CD4-positive, CD25-positive, alpha-beta regulatory T cell (primary cell): ENCODE results near the gene SPRYD7. TPM values are rescaled to one million over a fixed set of nuclear protein-coding genes. Genes with fewer than 3 reads are reported as not detected.
"Not testable (repeated sequence)": the region's sequence is repeated elsewhere in the genome, so short reads cannot be mapped to it uniquely, and the experiment has no call there.

Source experiments
- ATAC-seq, 2 donors: fragments of 150-1000 bp; cut with Tn5 transposase; one replicate each; pipeline ENCODE4 v1.10.0; 2021; ENCODE audit warnings: low read depth in 2 of 2, moderate number of reproducible peaks in 2 of 2, moderate library complexity in 1 of 2
- DNase-seq, 3 donors: peaks; one replicate each; pipeline versions ENCODE4 v3.0.0 to v3.0.0-alpha.2; 2012 to 2022; ENCODE audit warnings: mixed read lengths in 1 of 3
- H3K27ac ChIP-seq: one replicate; pipeline ENCODE4 v1.7.0; 2013; ENCODE audit warnings: mild to moderate bottlenecking, low read length; ENCODE audit not compliant: insufficient read depth, poor library complexity, severe bottlenecking
- H3K27me3 ChIP-seq: one replicate; pipeline ENCODE4 v1.7.0; 2013; ENCODE audit warnings: low read length; ENCODE audit not compliant: control insufficient read depth, insufficient read depth
- H3K36me3 ChIP-seq: one replicate; pipeline ENCODE4 v1.7.0; 2013; ENCODE audit warnings: mild to moderate bottlenecking, low read length, moderate library complexity; ENCODE audit not compliant: control insufficient read depth, insufficient read depth
- H3K4me1 ChIP-seq: 2 replicates; pipeline ENCODE4 v1.7.0; 2013; ENCODE audit warnings: mild to moderate bottlenecking, low read length; ENCODE audit not compliant: insufficient read depth, control insufficient read depth, poor library complexity, severe bottlenecking
- H3K4me3 ChIP-seq: one replicate; pipeline ENCODE4 v1.7.0; 2013; ENCODE audit warnings: low read depth, mild to moderate bottlenecking, low read length, moderate library complexity
- H3K9me3 ChIP-seq, 2 experiments: 1 replicate in 1 of 2; 2 replicates in 1 of 2; pipeline ENCODE4 v1.7.0; 2013; ENCODE audit warnings: low read length in 2 of 2, mild to moderate bottlenecking in 1 of 2, moderate library complexity in 1 of 2; ENCODE audit not compliant: control insufficient read depth in 2 of 2
- H3K27ac Mint-ChIP-seq, 3 donors: one replicate each; pipeline ENCODE4 v1.8.0; 2020 to 2022; ENCODE audit warnings: mild to moderate bottlenecking in 3 of 3, mixed read lengths in 3 of 3, moderate library complexity in 2 of 3
- H3K27me3 Mint-ChIP-seq: one replicate; pipeline ENCODE4 v1.8.0; 2022; ENCODE audit warnings: mild to moderate bottlenecking, mixed read lengths
- H3K36me3 Mint-ChIP-seq: one replicate; pipeline ENCODE4 v1.8.0; 2020; ENCODE audit warnings: mixed read lengths
- H3K4me1 Mint-ChIP-seq, 4 donors: one replicate each; pipeline ENCODE4 v1.8.0; 2020 to 2022; ENCODE audit warnings: mixed read lengths in 4 of 4, mild to moderate bottlenecking in 1 of 4
- H3K4me3 Mint-ChIP-seq, 4 donors: one replicate each; pipeline ENCODE4 v1.8.0; 2020 to 2022; ENCODE audit warnings: mild to moderate bottlenecking in 4 of 4, mixed read lengths in 4 of 4, moderate library complexity in 3 of 4
- H3K9me3 Mint-ChIP-seq, 7 donors: one replicate each; pipeline ENCODE4 v1.8.0; 2020 to 2022; ENCODE audit warnings: mixed read lengths in 7 of 7, mild to moderate bottlenecking in 3 of 7, moderate library complexity in 2 of 7
- polyA plus RNA-seq, 4 donors: library from polyadenylated mRNA; unstranded; fragments of 300-500 nt; fragmentation: Illumina TruSeq; gene quantifications; one replicate each; pipeline ENCODE4 v1.2.3, GENCODE V29; 2021
- total RNA-seq: library from RNA; stranded (reverse); gene quantifications from one replicate; pipeline ENCODE4 v1.2.3, GENCODE V29; 2022

SPRYD7 gene
- total and polyA plus RNA-seq, 5 donors from 2014 or later, result 1.8 to 3.8 (median 2.8) TPM

- H3K4me1 ChIP-seq, result no peaks in the 10 kb centered on the region
- H3K27ac ChIP-seq, result no peak overlapping the region
- ATAC-seq (no peak), DNase-seq (no peak)
- Mint-ChIP-seq H3K9me3 (peaks cover 0 to 25% (median 7%) of the 10 kb centered on the region in 7 donors), H3K4me3 (no peak overlapping the region), H3K36me3 (peaks cover 14% of the 10 kb centered on the region), H3K27me3 (no peaks in the 10 kb centered on the region), H3K27ac (no peak overlapping the region), H3K4me1 (no peaks in the 10 kb centered on the region)
- peaks cover 0 to 10% of the 10 kb centered on the region in 2 experiments for H3K9me3 ChIP-seq
- peaks cover 4% of the 10 kb centered on the region for H3K36me3 ChIP-seq
- no peaks in the 10 kb centered on the region for H3K27me3 ChIP-seq
- H3K4me3 ChIP-seq, result no peak overlapping the region
Observed at GRCh38 chr13:49967456-49967855, 31.3 kb upstream of the SPRYD7 start.

- no peaks in the 10 kb centered on the region for H3K36me3 ChIP-seq
- H3K27me3 Mint-ChIP-seq, result peaks cover 8% of the 10 kb centered on the region
- no peak overlapping the region for H3K4me3 Mint-ChIP-seq
- DNase-seq, result no peak
- peaks cover 8% of the 10 kb centered on the region for H3K36me3 Mint-ChIP-seq
- H3K9me3 ChIP-seq, result peaks cover 0 to 5% of the 10 kb centered on the region in 2 experiments
- no peaks in the 10 kb centered on the region for H3K27me3 ChIP-seq
- H3K27ac Mint-ChIP-seq, result no peak overlapping the region
- H3K9me3 Mint-ChIP-seq, result peaks cover 0 to 12% (median 4%) of the 10 kb centered on the region in 7 donors
- no peak for ATAC-seq
- H3K4me3 ChIP-seq, result no peak overlapping the region
- H3K4me1 Mint-ChIP-seq, result no peaks in the 10 kb centered on the region
- H3K4me1 ChIP-seq, result no peaks in the 10 kb centered on the region
- no peak overlapping the region for H3K27ac ChIP-seq
Observed at GRCh38 chr13:49958321-49958720, 22.2 kb upstream of the SPRYD7 start.

DNA sequence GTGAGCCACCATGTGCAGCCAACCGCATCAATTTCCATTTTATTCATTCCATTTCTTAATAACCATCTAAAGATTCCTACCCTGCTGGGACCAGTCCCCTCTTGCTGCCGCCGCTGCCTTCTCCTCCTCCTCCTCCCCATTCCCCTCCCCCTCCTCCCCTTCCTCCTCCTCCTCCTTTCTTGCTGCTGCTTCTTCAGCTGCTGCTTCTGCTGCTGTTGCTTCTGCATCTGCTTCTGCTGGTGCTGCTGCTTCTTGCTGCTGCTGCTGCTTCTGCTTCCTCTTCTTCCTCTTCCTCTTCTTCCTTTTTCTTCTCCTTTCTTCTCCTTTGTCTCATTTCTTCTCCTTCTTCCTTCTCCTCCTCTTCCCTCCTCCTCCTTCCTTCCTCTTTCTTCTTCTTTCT lies 20.0 kb upstream of the SPRYD7 start:
- no peaks in the 10 kb centered on the region for H3K36me3 ChIP-seq
- peaks cover 0 to 3% (median 0%) of the 10 kb centered on the region in 7 donors for H3K9me3 Mint-ChIP-seq
- no peak overlapping the region for H3K4me3 Mint-ChIP-seq
- peaks cover 8% of the 10 kb centered on the region for H3K36me3 Mint-ChIP-seq
- no peaks in the 10 kb centered on the region for H3K27me3 ChIP-seq
- ATAC-seq (no peak), DNase-seq (no peak)
- peaks cover 8% of the 10 kb centered on the region for H3K27me3 Mint-ChIP-seq
- no peak overlapping the region for H3K27ac ChIP-seq
- H3K9me3 ChIP-seq, result no peaks in the 10 kb centered on the region
- no peak overlapping the region for H3K27ac Mint-ChIP-seq
- H3K4me1 ChIP-seq, result no peaks in the 10 kb centered on the region
- no peaks in the 10 kb centered on the region for H3K4me1 Mint-ChIP-seq
- no peak overlapping the region for H3K4me3 ChIP-seq

DNA sequence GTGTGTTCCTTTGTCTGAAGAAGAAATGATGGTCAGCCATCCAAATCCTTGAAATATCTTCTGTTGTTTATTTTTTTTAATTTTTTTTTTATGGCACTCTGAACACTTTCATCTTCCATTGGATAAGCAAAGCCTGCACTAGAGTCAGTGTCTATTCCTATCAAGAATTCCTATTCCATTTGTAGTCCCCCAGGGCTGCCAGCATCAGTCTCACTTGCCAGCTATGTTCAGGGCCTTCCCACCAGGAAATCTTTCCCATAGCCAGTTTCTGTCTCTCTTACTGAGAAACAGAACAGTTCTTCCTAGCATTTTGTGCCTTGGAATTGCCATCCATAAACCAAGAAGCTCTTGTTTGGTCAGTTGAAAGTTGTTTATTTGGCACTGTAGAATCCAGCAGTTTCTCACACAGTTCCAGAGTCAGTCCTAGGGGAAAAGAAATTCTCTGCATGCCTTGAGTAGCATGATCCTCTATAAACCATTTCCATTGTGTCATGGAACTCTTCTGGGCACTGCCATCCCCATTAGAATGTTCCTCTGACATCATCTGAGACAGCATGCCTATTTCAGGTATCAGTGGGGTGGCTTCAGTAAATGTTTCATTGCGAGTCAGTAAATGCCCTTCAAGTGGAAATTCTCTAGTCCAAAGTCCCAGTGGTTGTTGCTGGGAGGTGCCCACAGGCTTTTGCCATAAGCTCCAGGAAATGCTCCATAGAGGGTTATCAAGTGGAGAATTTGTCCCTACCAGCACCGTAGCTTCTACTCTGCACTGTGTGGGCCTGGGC lies 18.7 kb upstream of the SPRYD7 start:
- no peak for DNase-seq
- H3K27ac Mint-ChIP-seq, result no peak overlapping the region
- Histone ChIP-seq H3K36me3 (no peaks in the 10 kb centered on the region), H3K27me3 (no peaks in the 10 kb centered on the region), H3K27ac (no peak overlapping the region), H3K4me1 (no peaks in the 10 kb centered on the region), H3K4me3 (no peak overlapping the region), H3K9me3 (no peaks in the 10 kb centered on the region)
- peaks cover 4% of the 10 kb centered on the region for H3K36me3 Mint-ChIP-seq
- no peak for ATAC-seq
- H3K4me3 Mint-ChIP-seq, result no peak overlapping the region
- no peaks in the 10 kb centered on the region for H3K4me1 Mint-ChIP-seq
- peaks cover 10% of the 10 kb centered on the region for H3K27me3 Mint-ChIP-seq
- H3K9me3 Mint-ChIP-seq, result peaks cover 0 to 2% (median 0%) of the 10 kb centered on the region in 7 donors

GRCh38 chr13:49953560-49953959 lies 17.4 kb upstream of the SPRYD7 start:
- Histone ChIP-seq H3K4me3 (no peak overlapping the region), H3K27me3 (no peaks in the 10 kb centered on the region), H3K36me3 (no peaks in the 10 kb centered on the region), H3K27ac (no peak overlapping the region), H3K4me1 (no peaks in the 10 kb centered on the region), H3K9me3 (no peaks in the 10 kb centered on the region)
- DNase-seq, result no peak
- no peak overlapping the region for H3K4me3 Mint-ChIP-seq
- H3K27ac Mint-ChIP-seq, result no peak overlapping the region
- no peak for ATAC-seq
- peaks cover 13% of the 10 kb centered on the region for H3K27me3 Mint-ChIP-seq
- peaks cover 4% of the 10 kb centered on the region for H3K36me3 Mint-ChIP-seq
- no peaks in the 10 kb centered on the region for H3K4me1 Mint-ChIP-seq
- H3K9me3 Mint-ChIP-seq, result peaks cover 0 to 3% (median 0%) of the 10 kb centered on the region in 7 donors

GRCh38 chr13:49951754-49952535 lies 15.8 kb upstream of the SPRYD7 start:
- peaks cover 0 to 3% (median 2%) of the 10 kb centered on the region in 7 donors for H3K9me3 Mint-ChIP-seq
- peaks cover 13% of the 10 kb centered on the region for H3K27me3 Mint-ChIP-seq
- no peaks in the 10 kb centered on the region for H3K9me3 ChIP-seq
- no peak overlapping the region for H3K27ac Mint-ChIP-seq
- H3K27ac ChIP-seq, result no peak overlapping the region
- H3K4me1 ChIP-seq, result no peaks in the 10 kb centered on the region
- H3K4me3 Mint-ChIP-seq, result no peak overlapping the region
- peaks cover 4% of the 10 kb centered on the region for H3K36me3 Mint-ChIP-seq
- ATAC-seq, result no peak
- no peaks in the 10 kb centered on the region for H3K27me3 ChIP-seq
- no peak for DNase-seq
- H3K36me3 ChIP-seq, result no peaks in the 10 kb centered on the region
- H3K4me3 ChIP-seq, result no peak overlapping the region
- no peaks in the 10 kb centered on the region for H3K4me1 Mint-ChIP-seq

- H3K9me3 ChIP-seq, H3K36me3 ChIP-seq, H3K27ac ChIP-seq, H3K4me3 Mint-ChIP-seq, H3K9me3 Mint-ChIP-seq, H3K36me3 Mint-ChIP-seq, ATAC-seq, DNase-seq, H3K4me1 ChIP-seq, H3K27me3 ChIP-seq, H3K4me1 Mint-ChIP-seq, H3K4me3 ChIP-seq, H3K27me3 Mint-ChIP-seq, H3K27ac Mint-ChIP-seq: not testable (repeated sequence)
Observed at GRCh38 chr13:49948777-49949270, 12.7 kb upstream of the SPRYD7 start.
